Activated naive CD8-positive, alpha-beta T cell treated with anti-CD3 and anti-CD28 coated beads, Interleukin-2, amount 50 U/mL, for 24 hours (primary cell): ENCODE results near the gene F7.
A peak's percentile ranks its signal among the peaks of the same experiment; 100 is the strongest.

Experiments used
- ATAC-seq: fragments of 150-1000 bp; cut with Tn5 transposase; one replicate; pipeline ENCODE4 v1.10.0; 2021
- DNase-seq: peaks from one replicate; pipeline ENCODE4 v3.0.0; 2021
- H3K27ac Mint-ChIP-seq: one replicate; pipeline ENCODE4 v1.8.0; 2021; ENCODE audit warnings: mild to moderate bottlenecking, mixed read lengths
- H3K27me3 Mint-ChIP-seq: one replicate; pipeline ENCODE4 v1.8.0; 2021; ENCODE audit warnings: mixed read lengths
- H3K36me3 Mint-ChIP-seq: one replicate; pipeline ENCODE4 v1.8.0; 2021; ENCODE audit warnings: low read depth, mixed read lengths
- H3K4me1 Mint-ChIP-seq: one replicate; pipeline ENCODE4 v1.8.0; 2021; ENCODE audit warnings: mixed read lengths
- H3K4me3 Mint-ChIP-seq: one replicate; pipeline ENCODE4 v1.8.0; 2021; ENCODE audit warnings: mild to moderate bottlenecking, moderate library complexity, mixed read lengths
- H3K9me3 Mint-ChIP-seq: one replicate; pipeline ENCODE4 v1.8.0; 2021; ENCODE audit warnings: mixed read lengths

The F7 gene

DNA sequence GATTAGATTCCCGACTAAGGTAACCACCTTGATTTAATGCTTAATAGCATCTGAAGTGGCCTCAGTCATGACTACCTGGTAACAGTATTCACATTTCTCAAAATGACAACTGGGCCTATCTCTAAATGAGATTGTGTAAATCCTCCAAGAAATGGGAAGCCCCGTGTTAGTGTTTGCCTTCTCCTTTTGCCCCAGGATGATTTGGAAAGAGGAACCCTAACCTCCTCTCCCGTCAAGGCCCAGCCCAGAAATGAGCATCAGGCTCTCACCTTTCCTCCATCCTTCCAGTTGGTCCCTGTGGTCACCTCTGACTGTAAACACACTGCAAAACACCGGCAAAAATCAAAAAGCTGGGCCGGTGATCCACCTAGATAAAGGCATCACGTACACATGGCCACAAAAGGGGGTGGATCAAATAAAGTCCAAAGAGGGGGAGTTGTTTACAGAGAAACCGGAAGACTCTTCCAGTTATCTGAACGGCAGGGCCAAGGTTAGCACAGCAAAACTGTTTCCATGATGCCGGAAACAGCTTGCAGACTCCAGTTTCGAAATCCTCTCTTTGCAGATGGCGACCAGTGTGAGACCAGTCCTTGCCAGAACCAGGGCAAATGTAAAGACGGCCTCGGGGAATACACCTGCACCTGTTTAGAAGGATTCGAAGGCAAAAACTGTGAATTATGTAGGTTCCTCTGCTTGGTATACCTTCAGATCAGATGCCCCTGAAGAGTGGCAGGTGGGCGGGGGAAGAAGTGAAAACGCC lies 33.4 kb downstream of the F7 start:
- H3K9me3 Mint-ChIP-seq: no peaks in the 10 kb centered on the region
- DNase-seq (no peak), ATAC-seq (no peak)
- H3K27ac Mint-ChIP-seq: no peak overlapping the region
- peaks cover 5% of the 10 kb centered on the region for H3K27me3 Mint-ChIP-seq
- H3K36me3 Mint-ChIP-seq: no peaks in the 10 kb centered on the region
- no peaks in the 10 kb centered on the region for H3K4me1 Mint-ChIP-seq
- no peak overlapping the region for H3K4me3 Mint-ChIP-seq

DNA sequence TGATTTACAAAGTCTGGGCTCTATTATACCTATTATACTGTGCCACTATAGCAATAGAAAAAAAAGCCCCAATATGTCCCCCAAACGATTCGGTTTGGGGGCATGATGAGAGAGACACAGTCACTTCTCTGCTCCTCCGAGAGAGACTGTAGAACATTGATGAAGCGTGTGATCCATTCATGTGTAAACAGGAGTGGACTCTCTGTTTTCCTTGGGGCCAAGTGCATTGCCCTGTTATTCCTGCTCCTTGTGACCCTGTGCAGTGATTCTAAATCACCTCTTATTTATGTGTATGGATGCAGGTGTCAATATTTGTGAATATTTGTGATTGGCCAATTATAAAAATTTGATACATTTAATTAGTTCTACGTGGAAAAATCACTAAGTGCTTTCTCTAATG lies 34.0 kb downstream of the F7 start:
- Mint-ChIP-seq H3K27me3 (no peaks in the 10 kb centered on the region), H3K4me3 (no peak overlapping the region), H3K27ac (no peak overlapping the region), H3K36me3 (no peaks in the 10 kb centered on the region), H3K9me3 (no peaks in the 10 kb centered on the region), H3K4me1 (no peaks in the 10 kb centered on the region)
- ATAC-seq (no peak), DNase-seq (no peak)

DNA sequence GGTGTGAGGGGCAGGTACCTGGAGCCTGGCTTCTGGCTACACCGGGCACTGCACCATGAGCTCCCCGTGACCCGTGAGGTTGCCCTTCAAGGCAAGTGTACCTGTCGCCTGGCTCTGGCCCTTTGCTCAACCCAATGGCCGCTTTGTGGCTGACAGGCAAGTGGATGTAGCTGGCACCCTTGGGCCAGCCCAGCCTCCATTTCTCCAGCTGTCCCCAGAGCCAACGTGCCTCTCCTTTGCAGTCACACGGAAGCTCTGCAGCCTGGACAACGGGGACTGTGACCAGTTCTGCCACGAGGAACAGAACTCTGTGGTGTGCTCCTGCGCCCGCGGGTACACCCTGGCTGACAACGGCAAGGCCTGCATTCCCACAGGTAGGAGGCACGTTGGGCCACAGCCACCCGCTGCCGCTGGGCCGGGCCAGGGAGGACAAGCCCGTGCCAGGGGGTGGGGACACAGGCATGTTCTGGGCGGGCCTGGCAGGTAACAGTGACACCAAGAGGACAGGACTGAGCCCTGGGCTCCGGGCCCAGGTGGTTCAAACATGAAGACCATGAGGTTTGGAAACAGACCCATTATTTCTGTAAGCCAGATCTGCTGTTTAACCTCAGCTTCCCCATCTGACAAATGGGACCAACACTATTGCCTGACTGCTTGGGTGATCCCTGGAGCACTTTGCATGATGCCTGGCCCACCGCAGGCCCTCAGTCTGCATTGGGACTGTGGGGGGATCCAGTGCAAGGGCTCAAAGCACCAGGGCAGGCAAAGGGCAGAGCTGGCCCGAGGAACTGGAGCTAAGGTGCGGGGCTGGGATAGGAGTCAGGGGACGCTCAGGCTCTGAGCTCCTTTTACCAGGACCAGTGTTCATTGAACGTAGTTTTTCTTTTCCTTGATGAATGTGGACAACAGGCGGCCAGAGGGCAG lies 35.3 kb downstream of the F7 start:
- no peak for ATAC-seq
- Mint-ChIP-seq H3K4me3 (no peak overlapping the region), H3K27me3 (no peaks in the 10 kb centered on the region), H3K4me1 (peaks cover 5% of the 10 kb centered on the region), H3K27ac (no peak overlapping the region), H3K36me3 (no peaks in the 10 kb centered on the region), H3K9me3 (no peaks in the 10 kb centered on the region)
- DNase-seq: no peak

DNA sequence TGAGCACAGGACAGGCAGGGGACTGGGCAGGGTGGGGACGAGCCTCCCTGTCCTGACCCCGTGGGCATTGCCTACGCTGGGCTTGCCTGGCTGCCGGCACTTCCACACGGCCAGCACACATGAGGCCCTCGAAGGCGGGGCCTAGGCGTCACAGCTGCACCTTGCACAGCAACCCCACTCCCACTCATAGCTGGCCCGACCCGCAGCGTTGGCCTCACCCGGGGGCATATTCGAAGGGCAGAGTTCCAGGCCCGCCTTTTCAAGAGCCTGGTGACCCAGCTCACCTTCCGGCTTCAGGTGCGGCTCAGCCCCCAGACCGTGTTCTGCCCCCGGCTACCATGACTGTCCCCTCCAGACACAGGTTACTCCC lies 36.0 kb downstream of the F7 start:
- Mint-ChIP-seq H3K36me3 (no peaks in the 10 kb centered on the region), H3K27me3 (no peaks in the 10 kb centered on the region), H3K4me3 (no peak overlapping the region), H3K4me1 (peaks cover 7% of the 10 kb centered on the region), H3K9me3 (no peaks in the 10 kb centered on the region), H3K27ac (no peak overlapping the region)
- DNase-seq (no peak), ATAC-seq (no peak)

DNA sequence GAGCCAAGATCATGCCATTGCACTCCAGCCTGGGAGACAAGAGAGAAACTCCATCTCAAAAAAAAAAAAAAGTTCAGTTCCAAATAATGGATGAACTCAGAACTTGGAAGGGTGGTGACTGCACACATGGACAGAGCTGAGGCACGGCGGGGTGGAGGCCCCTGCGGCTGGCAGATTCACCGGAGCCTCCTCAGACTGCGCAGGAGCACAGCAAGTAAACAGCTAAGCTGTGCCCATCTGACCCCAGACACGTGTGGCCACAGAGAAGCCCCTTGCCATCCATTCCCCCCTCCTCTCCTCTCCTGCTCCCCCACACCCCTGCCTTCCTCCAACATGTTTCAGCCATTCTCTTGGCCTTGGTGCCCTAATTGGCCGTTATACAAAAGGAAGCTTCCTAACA lies 37.3 kb downstream of the F7 start:
- Mint-ChIP-seq H3K9me3 (no peaks in the 10 kb centered on the region), H3K4me1 (peaks cover 7% of the 10 kb centered on the region), H3K36me3 (no peaks in the 10 kb centered on the region), H3K4me3 (no peak overlapping the region), H3K27ac (no peak overlapping the region), H3K27me3 (no peaks in the 10 kb centered on the region)
- DNase-seq (no peak), ATAC-seq (no peak)

DNA sequence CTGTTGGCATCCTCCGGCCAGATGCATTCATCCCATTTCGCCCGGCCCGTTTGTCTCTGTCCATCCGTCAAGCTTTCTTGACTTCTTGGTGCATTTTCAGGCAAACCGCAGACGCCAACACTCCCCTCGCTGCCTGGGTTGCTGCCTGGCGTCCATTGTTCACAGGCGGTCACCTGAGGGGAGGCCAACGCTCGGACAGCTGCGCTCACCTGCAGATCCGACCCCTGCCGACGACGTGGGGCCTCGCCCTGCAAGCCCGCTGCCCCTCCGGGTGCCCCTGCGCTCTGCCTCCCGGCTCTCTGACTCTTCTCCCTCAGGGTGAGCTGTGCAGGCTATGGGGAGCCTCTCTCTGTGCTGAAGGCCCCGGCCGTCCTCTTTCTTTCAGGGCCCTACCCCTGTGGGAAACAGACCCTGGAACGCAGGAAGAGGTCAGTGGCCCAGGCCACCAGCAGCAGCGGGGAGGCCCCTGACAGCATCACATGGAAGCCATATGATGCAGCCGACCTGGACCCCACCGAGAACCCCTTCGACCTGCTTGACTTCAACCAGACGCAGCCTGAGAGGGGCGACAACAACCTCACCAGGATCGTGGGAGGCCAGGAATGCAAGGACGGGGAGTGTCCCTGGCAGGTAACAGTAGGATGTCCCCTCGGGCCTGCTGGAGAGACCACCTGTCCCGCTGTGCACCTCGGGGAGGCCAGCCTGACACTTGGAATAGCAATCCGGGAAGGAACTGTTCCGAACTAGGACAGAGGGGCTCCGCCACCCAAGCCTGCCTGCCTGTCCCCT lies 38.1 kb downstream of the F7 start:
- no peak for DNase-seq
- Mint-ChIP-seq H3K9me3 (no peaks in the 10 kb centered on the region), H3K4me1 (peaks cover 7% of the 10 kb centered on the region), H3K27me3 (no peaks in the 10 kb centered on the region), H3K36me3 (no peaks in the 10 kb centered on the region), H3K27ac (no peak overlapping the region), H3K4me3 (no peak overlapping the region)
- no peak for ATAC-seq

DNA sequence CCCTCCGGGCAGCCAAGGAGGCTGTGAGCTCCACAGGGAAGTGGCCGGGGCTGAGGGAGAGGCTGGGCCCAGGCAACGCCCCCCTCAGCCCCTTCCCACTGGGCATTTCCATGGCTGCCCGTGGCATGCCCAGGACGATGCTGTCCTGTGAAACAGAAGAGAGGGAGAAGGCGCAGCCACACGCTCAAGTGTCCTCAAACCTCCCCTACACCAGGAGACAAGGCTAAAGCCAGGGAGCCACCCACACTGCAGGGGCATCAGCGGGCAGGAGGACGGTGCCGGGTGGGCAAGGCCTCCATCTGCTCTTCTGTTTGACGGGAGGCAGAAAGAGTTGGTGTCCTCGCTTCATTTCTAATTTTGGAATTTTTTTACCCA lies 38.7 kb downstream of the F7 start:
- ATAC-seq: no peak
- H3K27me3 Mint-ChIP-seq: no peaks in the 10 kb centered on the region

DNA sequence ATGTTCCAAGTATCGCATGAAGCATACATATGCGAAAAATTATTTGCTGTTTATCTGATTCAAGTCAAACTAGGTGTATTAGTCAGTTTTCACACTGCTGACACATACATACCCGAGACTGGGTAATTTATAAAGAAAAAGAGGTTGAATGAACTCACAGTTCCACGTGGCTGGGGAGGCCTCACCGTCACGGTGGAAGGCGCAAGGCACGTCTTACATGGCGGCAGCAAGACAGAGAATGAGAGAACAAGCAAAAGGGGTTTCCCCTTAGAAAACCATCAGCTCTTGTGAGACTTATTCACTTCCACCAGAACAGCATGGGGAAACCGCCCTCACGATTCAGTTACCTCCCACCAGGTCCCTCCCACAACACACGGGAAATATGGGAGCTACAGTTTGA lies 39.9 kb downstream of the F7 start:
- peaks cover 7% of the 10 kb centered on the region for H3K4me1 Mint-ChIP-seq
- no peaks in the 10 kb centered on the region for H3K36me3 Mint-ChIP-seq
- H3K27me3 Mint-ChIP-seq: peaks cover 2% of the 10 kb centered on the region
- H3K27ac Mint-ChIP-seq: no peak overlapping the region
- no peak overlapping the region for H3K4me3 Mint-ChIP-seq
- ATAC-seq: peak; percentile 40
- H3K9me3 Mint-ChIP-seq: no peaks in the 10 kb centered on the region
- peak; percentile 16 for DNase-seq

More for the DNA sequence above, 38.7 kb downstream of the F7 start:
- Mint-ChIP-seq H3K4me3 (no peak overlapping the region), H3K27ac (no peak overlapping the region), H3K36me3 (no peaks in the 10 kb centered on the region), H3K4me1 (peaks cover 7% of the 10 kb centered on the region), H3K9me3 (no peaks in the 10 kb centered on the region)
- no peak for DNase-seq

DNA sequence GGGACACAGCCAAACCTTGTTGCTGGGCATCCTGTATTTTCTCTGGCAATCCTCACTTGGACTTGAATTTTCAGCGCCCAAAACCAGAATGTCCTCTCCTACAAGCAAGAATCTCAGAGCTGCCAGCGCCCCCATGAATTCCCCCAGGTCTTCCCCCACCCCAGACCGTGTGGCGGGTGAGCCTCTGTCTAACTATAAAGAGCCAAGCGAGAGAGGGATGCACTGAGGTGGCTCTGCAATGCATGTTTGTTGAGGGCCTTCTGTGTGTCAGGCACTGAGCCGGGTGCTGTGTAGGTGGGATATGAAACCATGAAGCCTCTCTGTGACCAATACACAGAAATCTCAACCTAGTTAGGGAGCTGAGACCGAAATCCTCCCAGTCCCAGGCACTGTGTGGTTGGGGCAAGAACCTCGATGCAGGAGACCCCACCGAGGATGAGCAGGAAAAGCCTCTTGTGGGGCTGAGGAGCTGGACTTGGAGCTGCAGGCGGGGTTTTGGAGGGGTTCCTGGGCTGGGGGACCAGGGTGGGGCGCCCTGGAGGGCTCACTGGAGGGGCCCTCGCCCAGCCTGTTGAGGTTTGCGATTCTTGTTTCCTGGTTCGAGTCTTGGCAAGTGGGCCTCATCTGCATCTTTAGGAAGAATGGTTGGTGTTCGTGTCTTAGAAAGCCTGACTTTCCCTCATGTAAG lies 40.5 kb downstream of the F7 start:
- ATAC-seq (peak; percentile 15), DNase-seq (no peak)
- Mint-ChIP-seq H3K27ac (no peak overlapping the region), H3K9me3 (no peaks in the 10 kb centered on the region), H3K36me3 (no peaks in the 10 kb centered on the region), H3K27me3 (peaks cover 5% of the 10 kb centered on the region), H3K4me1 (peaks cover 7% of the 10 kb centered on the region), H3K4me3 (no peak overlapping the region)

DNA sequence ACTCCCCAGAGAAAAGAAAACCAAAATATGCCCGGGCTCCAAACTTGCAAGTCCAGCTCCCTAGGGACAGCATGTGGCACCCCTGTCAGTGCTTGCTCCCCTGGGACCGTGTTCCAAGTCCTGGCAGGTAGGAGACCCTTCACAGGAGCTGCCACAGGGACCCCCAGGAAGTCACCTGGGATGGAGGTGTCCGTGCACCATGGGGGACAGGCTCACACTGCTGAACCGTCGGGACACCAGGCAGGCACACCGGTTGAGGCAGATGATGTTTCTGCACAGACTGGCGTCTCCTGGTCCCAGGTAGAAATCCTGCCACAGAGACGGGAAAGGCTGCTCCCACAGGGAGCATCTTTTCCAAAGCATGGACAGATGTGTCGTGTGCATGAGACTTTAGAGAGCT lies 41.2 kb downstream of the F7 start:
- Mint-ChIP-seq H3K4me3 (no peak overlapping the region), H3K4me1 (peaks cover 7% of the 10 kb centered on the region), H3K27ac (no peak overlapping the region), H3K36me3 (no peaks in the 10 kb centered on the region), H3K9me3 (no peaks in the 10 kb centered on the region), H3K27me3 (peaks cover 9% of the 10 kb centered on the region)
- no peak for DNase-seq
- no peak for ATAC-seq

DNA sequence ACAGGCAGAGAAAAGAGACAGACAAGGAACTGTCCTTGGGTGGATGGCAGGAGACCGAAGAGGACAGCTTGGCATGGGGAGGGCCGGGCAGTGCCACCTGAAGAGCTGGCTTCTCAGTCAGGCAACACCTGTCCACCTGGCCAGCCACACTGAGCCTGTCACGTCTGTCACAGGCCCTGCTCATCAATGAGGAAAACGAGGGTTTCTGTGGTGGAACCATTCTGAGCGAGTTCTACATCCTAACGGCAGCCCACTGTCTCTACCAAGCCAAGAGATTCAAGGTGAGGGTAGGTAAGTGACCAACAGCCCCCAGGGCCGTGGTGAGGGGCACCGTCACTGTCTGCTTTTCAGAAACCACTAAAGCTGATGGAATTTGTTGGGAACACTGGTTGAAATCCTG lies 41.6 kb downstream of the F7 start:
- ATAC-seq (no peak), DNase-seq (no peak)
- Mint-ChIP-seq H3K27me3 (peaks cover 11% of the 10 kb centered on the region), H3K4me3 (no peak overlapping the region), H3K9me3 (no peaks in the 10 kb centered on the region), H3K4me1 (peaks cover 9% of the 10 kb centered on the region), H3K27ac (no peak overlapping the region), H3K36me3 (no peaks in the 10 kb centered on the region)

DNA sequence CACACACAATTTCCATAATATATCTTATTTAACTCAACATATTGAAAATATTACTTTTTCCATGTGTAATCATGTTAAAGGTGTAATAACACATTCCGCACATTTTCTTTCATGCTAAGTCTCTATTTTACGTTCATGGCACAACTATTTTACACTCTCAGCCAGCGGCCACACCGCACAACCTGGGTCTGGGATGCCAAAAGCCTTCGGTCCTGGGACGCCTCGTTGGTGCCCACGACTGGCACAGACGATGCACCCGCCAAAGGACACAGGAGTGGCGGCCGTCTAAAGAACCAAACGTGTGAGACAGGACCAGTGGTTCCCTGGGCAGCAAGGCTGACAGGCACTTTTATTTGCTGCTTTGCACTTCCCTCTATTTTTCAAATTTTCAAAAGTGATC lies 42.8 kb downstream of the F7 start:
- no peak for ATAC-seq
- H3K36me3 Mint-ChIP-seq: no peaks in the 10 kb centered on the region
- no peaks in the 10 kb centered on the region for H3K9me3 Mint-ChIP-seq

DNA sequence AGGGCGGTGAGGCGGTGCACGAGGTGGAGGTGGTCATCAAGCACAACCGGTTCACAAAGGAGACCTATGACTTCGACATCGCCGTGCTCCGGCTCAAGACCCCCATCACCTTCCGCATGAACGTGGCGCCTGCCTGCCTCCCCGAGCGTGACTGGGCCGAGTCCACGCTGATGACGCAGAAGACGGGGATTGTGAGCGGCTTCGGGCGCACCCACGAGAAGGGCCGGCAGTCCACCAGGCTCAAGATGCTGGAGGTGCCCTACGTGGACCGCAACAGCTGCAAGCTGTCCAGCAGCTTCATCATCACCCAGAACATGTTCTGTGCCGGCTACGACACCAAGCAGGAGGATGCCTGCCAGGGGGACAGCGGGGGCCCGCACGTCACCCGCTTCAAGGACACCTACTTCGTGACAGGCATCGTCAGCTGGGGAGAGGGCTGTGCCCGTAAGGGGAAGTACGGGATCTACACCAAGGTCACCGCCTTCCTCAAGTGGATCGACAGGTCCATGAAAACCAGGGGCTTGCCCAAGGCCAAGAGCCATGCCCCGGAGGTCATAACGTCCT lies 43.4 kb downstream of the F7 start:
- ATAC-seq (no peak), DNase-seq (no peak)
- Mint-ChIP-seq H3K4me1 (peaks cover 21% of the 10 kb centered on the region), H3K27me3 (peaks cover 19% of the 10 kb centered on the region), H3K36me3 (no peaks in the 10 kb centered on the region), H3K9me3 (no peaks in the 10 kb centered on the region), H3K4me3 (no peak overlapping the region), H3K27ac (no peak overlapping the region)

More for the DNA sequence above, 42.8 kb downstream of the F7 start:
- Mint-ChIP-seq H3K27ac (no peak overlapping the region), H3K4me1 (peaks cover 17% of the 10 kb centered on the region), H3K4me3 (no peak overlapping the region), H3K27me3 (peaks cover 19% of the 10 kb centered on the region)
- DNase-seq: no peak
